ENCODE measurements around the gene KRTAP29-1.
"Not testable (repeated sequence)": the region's sequence is repeated elsewhere in the genome, so short reads cannot be mapped to it uniquely, and the experiment has no call there.

KRTAP29-1 gene

GRCh38 chr17:41271323-41271722, 31.3 kb downstream of the KRTAP29-1 start:
- H3K27me3 ChIP-seq (ENCODE audit: control insufficient read depth, insufficient read depth, low read length); H3K27ac ChIP-seq (ENCODE audit: low read depth, low read length); H3K36me3 ChIP-seq (ENCODE audit: control insufficient read depth, insufficient read depth, low read length); H3K4me1 ChIP-seq (ENCODE audit: control insufficient read depth, insufficient read depth, low read length); H3K4me3 ChIP-seq (ENCODE audit: low read length); H3K9ac ChIP-seq (ENCODE audit: low read length): not testable (repeated sequence)

- no peak overlapping the region for H3K4me3 ChIP-seq (ENCODE audit: low read length)
- no peaks in the 10 kb centered on the region for H3K27me3 ChIP-seq (ENCODE audit: control insufficient read depth, insufficient read depth, low read length)
- H3K9ac ChIP-seq (ENCODE audit: low read length) = no peak overlapping the region
- H3K36me3 ChIP-seq (ENCODE audit: control insufficient read depth, insufficient read depth, low read length) = no peaks in the 10 kb centered on the region
- no peaks in the 10 kb centered on the region for H3K4me1 ChIP-seq (ENCODE audit: control insufficient read depth, insufficient read depth, low read length)
- H3K27ac ChIP-seq (ENCODE audit: low read depth, low read length) = no peak overlapping the region
Observed at GRCh38 chr17:41267711-41268110, 34.9 kb downstream of the KRTAP29-1 start.

- H3K36me3 ChIP-seq (ENCODE audit: control insufficient read depth, insufficient read depth, low read length) = no peaks in the 10 kb centered on the region
- no peak within 1 kb of the TSS for H3K9ac ChIP-seq (ENCODE audit: low read length)
Observed at GRCh38 chr17:41265078-41265477, 37.6 kb downstream of the KRTAP29-1 start, which contains the start of gene KRTAP9-6. KRTAP9-6 (plus strand) TSS chr17:41265378; CDS start chr17:41265378, 0 bp downstream.

GRCh38 chr17:41264599-41264998, 38.1 kb downstream of the KRTAP29-1 start:
- no peaks in the 10 kb centered on the region for H3K36me3 ChIP-seq (ENCODE audit: control insufficient read depth, insufficient read depth, low read length)
- H3K27me3 ChIP-seq (ENCODE audit: control insufficient read depth, insufficient read depth, low read length) = no peaks in the 10 kb centered on the region
- no peaks in the 10 kb centered on the region for H3K4me1 ChIP-seq (ENCODE audit: control insufficient read depth, insufficient read depth, low read length)
- H3K9ac ChIP-seq (ENCODE audit: low read length) = no peak overlapping the region
- no peak overlapping the region for H3K4me3 ChIP-seq (ENCODE audit: low read length)
- H3K27ac ChIP-seq (ENCODE audit: low read depth, low read length) = no peak overlapping the region

More at GRCh38 chr17:41265078-41265477, 37.6 kb downstream of the KRTAP29-1 start, which contains the start of gene KRTAP9-6:
- Histone ChIP-seq H3K4me3 (ENCODE audit: low read length) (no peak within 1 kb of the TSS), H3K27me3 (ENCODE audit: control insufficient read depth, insufficient read depth, low read length) (no peaks in the 10 kb centered on the region), H3K4me1 (ENCODE audit: control insufficient read depth, insufficient read depth, low read length) (no peaks in the 10 kb centered on the region), H3K27ac (ENCODE audit: low read depth, low read length) (no peak within 1 kb of the TSS)

- Histone ChIP-seq H3K27me3 (ENCODE audit: control insufficient read depth, insufficient read depth, low read length) (no peaks in the 10 kb centered on the region), H3K9ac (ENCODE audit: low read length) (no peak overlapping the region), H3K4me3 (ENCODE audit: low read length) (no peak overlapping the region), H3K36me3 (ENCODE audit: control insufficient read depth, insufficient read depth, low read length) (no peaks in the 10 kb centered on the region), H3K4me1 (ENCODE audit: control insufficient read depth, insufficient read depth, low read length) (no peaks in the 10 kb centered on the region), H3K27ac (ENCODE audit: low read depth, low read length) (no peak overlapping the region)
Observed at GRCh38 chr17:41263212-41263611, 39.4 kb downstream of the KRTAP29-1 start.

GRCh38 chr17:41258406-41258805, 44.2 kb downstream of the KRTAP29-1 start:
- no peaks in the 10 kb centered on the region for H3K4me1 ChIP-seq (ENCODE audit: control insufficient read depth, insufficient read depth, low read length)
- no peaks in the 10 kb centered on the region for H3K27me3 ChIP-seq (ENCODE audit: control insufficient read depth, insufficient read depth, low read length)
- no peak overlapping the region for H3K4me3 ChIP-seq (ENCODE audit: low read length)
- H3K9ac ChIP-seq (ENCODE audit: low read length) = no peak overlapping the region
- H3K27ac ChIP-seq (ENCODE audit: low read depth, low read length) = no peak overlapping the region
- no peaks in the 10 kb centered on the region for H3K36me3 ChIP-seq (ENCODE audit: control insufficient read depth, insufficient read depth, low read length)

- Histone ChIP-seq H3K27ac (ENCODE audit: low read depth, low read length) (no peak overlapping the region), H3K4me3 (ENCODE audit: low read length) (no peak overlapping the region), H3K27me3 (ENCODE audit: control insufficient read depth, insufficient read depth, low read length) (no peaks in the 10 kb centered on the region)
Observed at GRCh38 chr17:41256291-41256685, 46.4 kb downstream of the KRTAP29-1 start.

GRCh38 chr17:41255381-41256290, 47.0 kb downstream of the KRTAP29-1 start, which contains the start of gene KRTAP9-9:
KRTAP9-9 (plus strand) TSS chr17:41255384.
- not testable (repeated sequence) for H3K9ac ChIP-seq (ENCODE audit: low read length); H3K27me3 ChIP-seq (ENCODE audit: control insufficient read depth, insufficient read depth, low read length); H3K4me1 ChIP-seq (ENCODE audit: control insufficient read depth, insufficient read depth, low read length); H3K4me3 ChIP-seq (ENCODE audit: low read length); H3K36me3 ChIP-seq (ENCODE audit: control insufficient read depth, insufficient read depth, low read length); H3K27ac ChIP-seq (ENCODE audit: low read depth, low read length)

More at GRCh38 chr17:41256291-41256685, 46.4 kb downstream of the KRTAP29-1 start:
- no peaks in the 10 kb centered on the region for H3K36me3 ChIP-seq (ENCODE audit: control insufficient read depth, insufficient read depth, low read length)
- H3K4me1 ChIP-seq (ENCODE audit: control insufficient read depth, insufficient read depth, low read length) = no peaks in the 10 kb centered on the region
- H3K9ac ChIP-seq (ENCODE audit: low read length) = no peak overlapping the region

GRCh38 chr17:41254861-41255260, 47.8 kb downstream of the KRTAP29-1 start:
- Histone ChIP-seq H3K4me3 (ENCODE audit: low read length) (no peak overlapping the region), H3K9ac (ENCODE audit: low read length) (no peak overlapping the region), H3K36me3 (ENCODE audit: control insufficient read depth, insufficient read depth, low read length) (no peaks in the 10 kb centered on the region), H3K27ac (ENCODE audit: low read depth, low read length) (no peak overlapping the region), H3K4me1 (ENCODE audit: control insufficient read depth, insufficient read depth, low read length) (no peaks in the 10 kb centered on the region), H3K27me3 (ENCODE audit: control insufficient read depth, insufficient read depth, low read length) (no peaks in the 10 kb centered on the region)

Data from rectal smooth muscle tissue (tissue), 1 donor.